Activated CD4-positive, alpha-beta T cell treated with anti-CD3 and anti-CD28 coated beads, Interleukin-2, amount 10 ng/mL, durations not matched to agents 7 days and 5 days (primary cell): ENCODE results near the gene SLC35F5. TPM values are rescaled to one million over a fixed set of nuclear protein-coding genes. Genes with fewer than 3 reads are reported as not detected.

Experiments
- CTCF ChIA-PET: fragments of 350-600 bp; sonication (Branson Sonifier 250); formaldehyde crosslinking; loops from one replicate; lab custom pipeline; 2021; ENCODE audit warnings: antibody characterized with exemption; lab: Charles Lee
- POLR2A ChIA-PET: fragments of 350-600 bp; sonication (Branson Sonifier 250); formaldehyde crosslinking; loops from one replicate; lab custom pipeline; 2021; ENCODE audit warnings: antibody characterized with exemption; lab: Charles Lee
- DNase-seq: peaks from one replicate; pipeline ENCODE4 v3.0.0-alpha.2; 2020
- H3K27ac Mint-ChIP-seq: one replicate; pipeline ENCODE4 v1.8.0; 2021; ENCODE audit warnings: mild to moderate bottlenecking, moderate library complexity, mixed read lengths
- H3K27me3 Mint-ChIP-seq: one replicate; pipeline ENCODE4 v1.8.0; 2021; ENCODE audit warnings: mixed read lengths
- H3K36me3 Mint-ChIP-seq: one replicate; pipeline ENCODE4 v1.8.0; 2021; ENCODE audit warnings: low read depth, mixed read lengths
- H3K4me1 Mint-ChIP-seq: one replicate; pipeline ENCODE4 v1.8.0; 2021; ENCODE audit warnings: mixed read lengths
- H3K4me3 Mint-ChIP-seq: one replicate; pipeline ENCODE4 v1.8.0; 2021; ENCODE audit warnings: mild to moderate bottlenecking, moderate library complexity, mixed read lengths
- H3K9me3 Mint-ChIP-seq: one replicate; pipeline ENCODE4 v1.8.0; 2021; ENCODE audit warnings: mixed read lengths
- total RNA-seq, 2 experiments: library from RNA; stranded (reverse); gene quantifications; one replicate each; pipeline ENCODE4 v1.2.3, GENCODE V29; 2021

Gene SLC35F5
- total RNA-seq, 2 experiments from 2014 or later = 15.0 to 18.0 TPM

GRCh38 chr2:113769555-113769954 lies 13.1 kb upstream of the SLC35F5 start:
- no peaks in the 10 kb centered on the region for H3K4me1 Mint-ChIP-seq
- no peaks in the 10 kb centered on the region for H3K36me3 Mint-ChIP-seq
- H3K4me3 Mint-ChIP-seq = no peak overlapping the region
- H3K27me3 Mint-ChIP-seq = no peaks in the 10 kb centered on the region
- ChIA-PET CTCF (interaction anchor here (0.6 to 1.4 kb wide), 5 partner anchors 8 to 96 kb away, joined by 3 to 5 read pairs (median 3); no protein-coding TSS in a partner anchor), POLR2A (no interaction called here)
- no peaks in the 10 kb centered on the region for H3K9me3 Mint-ChIP-seq
- H3K27ac Mint-ChIP-seq = no peak overlapping the region
- no peak for DNase-seq

- CTCF ChIA-PET = interaction anchor here (0.6 to 1.2 kb wide), 3 partner anchors 8 to 96 kb away, joined by 3 read pairs; no protein-coding TSS in a partner anchor
- H3K27me3 Mint-ChIP-seq = no peaks in the 10 kb centered on the region
- H3K4me3 Mint-ChIP-seq = no peak overlapping the region
- POLR2A ChIA-PET = no interaction called here
- no peak overlapping the region for H3K27ac Mint-ChIP-seq
- H3K4me1 Mint-ChIP-seq = no peaks in the 10 kb centered on the region
- no peak for DNase-seq
- H3K9me3 Mint-ChIP-seq = no peaks in the 10 kb centered on the region
- H3K36me3 Mint-ChIP-seq = no peaks in the 10 kb centered on the region
Measured at GRCh38 chr2:113768770-113769169, 12.3 kb upstream of the SLC35F5 start.

GRCh38 chr2:113767811-113768460 lies 11.5 kb upstream of the SLC35F5 start:
- H3K4me3 Mint-ChIP-seq = no peak overlapping the region
- no peak for DNase-seq
- no peak overlapping the region for H3K27ac Mint-ChIP-seq
- peaks cover 2% of the 10 kb centered on the region for H3K36me3 Mint-ChIP-seq
- CTCF ChIA-PET = no interaction called here
- peaks cover 2% of the 10 kb centered on the region for H3K9me3 Mint-ChIP-seq
- POLR2A ChIA-PET = no interaction called here
- H3K4me1 Mint-ChIP-seq = no peaks in the 10 kb centered on the region
- no peaks in the 10 kb centered on the region for H3K27me3 Mint-ChIP-seq

- no peak overlapping the region for H3K27ac Mint-ChIP-seq
- H3K36me3 Mint-ChIP-seq = peaks cover 2% of the 10 kb centered on the region
- H3K4me1 Mint-ChIP-seq = no peaks in the 10 kb centered on the region
- DNase-seq = no peak
- CTCF ChIA-PET = no interaction called here
- H3K27me3 Mint-ChIP-seq = no peaks in the 10 kb centered on the region
- POLR2A ChIA-PET = no interaction called here
- H3K4me3 Mint-ChIP-seq = no peak overlapping the region
- H3K9me3 Mint-ChIP-seq = peaks cover 2% of the 10 kb centered on the region
Measured at GRCh38 chr2:113765276-113765675, 8.8 kb upstream of the SLC35F5 start.

GRCh38 chr2:113762377-113763118 lies 6.1 kb upstream of the SLC35F5 start:
- Mint-ChIP-seq H3K4me3 (no peak overlapping the region), H3K9me3 (peaks cover 2% of the 10 kb centered on the region), H3K4me1 (peaks cover 7% of the 10 kb centered on the region), H3K27me3 (no peaks in the 10 kb centered on the region), H3K27ac (no peak overlapping the region), H3K36me3 (peaks cover 2% of the 10 kb centered on the region)
- ChIA-PET CTCF (interaction anchor here (1.1 kb wide), 1 partner anchor 218 kb away, joined by 4 read pairs; no protein-coding TSS in a partner anchor), POLR2A (no interaction called here)
- no peak for DNase-seq

GRCh38 chr2:113760400-113760799 lies 4.0 kb upstream of the SLC35F5 start:
- peaks cover 2% of the 10 kb centered on the region for H3K36me3 Mint-ChIP-seq
- ChIA-PET POLR2A (no interaction called here), CTCF (interaction anchor here (2.3 kb wide), 1 partner anchor 156 kb away, joined by 7 read pairs; no protein-coding TSS in a partner anchor)

GRCh38 chr2:113757138-113757657 lies 756 bp upstream of the SLC35F5 start:
- H3K27ac Mint-ChIP-seq = peak overlapping the region; percentile 99
- H3K4me1 Mint-ChIP-seq = peaks cover 28% of the 10 kb centered on the region
- H3K27me3 Mint-ChIP-seq = no peaks in the 10 kb centered on the region
- peak overlapping the region; percentile 87 for H3K4me3 Mint-ChIP-seq
- CTCF ChIA-PET = interaction anchor here (1.2 to 1.6 kb wide), 2 partner anchors 153 to 223 kb away, joined by 3 to 5 read pairs; no protein-coding TSS in a partner anchor
- no peak for DNase-seq
- H3K9me3 Mint-ChIP-seq = no peaks in the 10 kb centered on the region
- peaks cover 6% of the 10 kb centered on the region for H3K36me3 Mint-ChIP-seq
- POLR2A ChIA-PET = no interaction called here

More at GRCh38 chr2:113760400-113760799, 4.0 kb upstream of the SLC35F5 start:
- no peak overlapping the region for H3K27ac Mint-ChIP-seq
- no peaks in the 10 kb centered on the region for H3K27me3 Mint-ChIP-seq
- H3K4me3 Mint-ChIP-seq = no peak overlapping the region
- peaks cover 2% of the 10 kb centered on the region for H3K9me3 Mint-ChIP-seq
- H3K4me1 Mint-ChIP-seq = peaks cover 13% of the 10 kb centered on the region
- DNase-seq = no peak

- Mint-ChIP-seq H3K27me3 (no peaks in the 10 kb centered on the region), H3K36me3 (peaks cover 11% of the 10 kb centered on the region), H3K27ac (peak overlapping the region; percentile 99), H3K9me3 (no peaks in the 10 kb centered on the region), H3K4me1 (peaks cover 28% of the 10 kb centered on the region), H3K4me3 (peak overlapping the region; percentile 87)
- ChIA-PET POLR2A (interaction anchor here (0.6 kb wide), 1 partner anchor 123 kb away, joined by 3 read pairs; no protein-coding TSS in a partner anchor), CTCF (interaction anchor here (1.1 to 1.6 kb wide), 4 partner anchors 36 to 224 kb away, joined by 3 to 5 read pairs (median 4); no protein-coding TSS in a partner anchor)
- peak; percentile 43 for DNase-seq
Measured at GRCh38 chr2:113755835-113756354, 547 bp downstream of the SLC35F5 start.

- ChIA-PET POLR2A (interaction anchor here (0.6 kb wide), 1 partner anchor 124 kb away, joined by 3 read pairs; no protein-coding TSS in a partner anchor), CTCF (no interaction called here)
- Mint-ChIP-seq H3K9me3 (no peaks in the 10 kb centered on the region), H3K36me3 (peaks cover 18% of the 10 kb centered on the region), H3K27ac (peak overlapping the region; percentile 99), H3K4me1 (peaks cover 28% of the 10 kb centered on the region), H3K4me3 (peak overlapping the region; percentile 87), H3K27me3 (no peaks in the 10 kb centered on the region)
- DNase-seq = no peak
Measured at GRCh38 chr2:113755035-113755834, 1.2 kb downstream of the SLC35F5 start.

GRCh38 chr2:113754160-113754559 lies 2.3 kb downstream of the SLC35F5 start:
- H3K27ac Mint-ChIP-seq = no peak overlapping the region
- CTCF ChIA-PET = interaction anchor here (0.6 kb wide), 1 partner anchor 10 kb away, joined by 4 read pairs; no protein-coding TSS in a partner anchor
- H3K9me3 Mint-ChIP-seq = no peaks in the 10 kb centered on the region
- H3K36me3 Mint-ChIP-seq = peaks cover 21% of the 10 kb centered on the region
- H3K27me3 Mint-ChIP-seq = no peaks in the 10 kb centered on the region
- DNase-seq = no peak
- H3K4me1 Mint-ChIP-seq = peaks cover 28% of the 10 kb centered on the region
- H3K4me3 Mint-ChIP-seq = no peak overlapping the region
- POLR2A ChIA-PET = no interaction called here

- peaks cover 14% of the 10 kb centered on the region for H3K4me1 Mint-ChIP-seq
- no peaks in the 10 kb centered on the region for H3K27me3 Mint-ChIP-seq
- H3K4me3 Mint-ChIP-seq = no peak overlapping the region
- H3K9me3 Mint-ChIP-seq = no peaks in the 10 kb centered on the region
- H3K36me3 Mint-ChIP-seq = peaks cover 32% of the 10 kb centered on the region
- ChIA-PET POLR2A (no interaction called here), CTCF (no interaction called here)
- H3K27ac Mint-ChIP-seq = no peak overlapping the region
- no peak for DNase-seq
Measured at GRCh38 chr2:113750385-113750784, 6.1 kb downstream of the SLC35F5 start.

- ChIA-PET CTCF (interaction anchor here (0.6 to 1.7 kb wide), 2 partner anchors 15 to 137 kb away, joined by 3 to 4 read pairs; no protein-coding TSS in a partner anchor), POLR2A (no interaction called here)
Measured at GRCh38 chr2:113741091-113741490, 15.4 kb downstream of the SLC35F5 start.

More at GRCh38 chr2:113741091-113741490, 15.4 kb downstream of the SLC35F5 start:
- Mint-ChIP-seq H3K36me3 (peaks cover 32% of the 10 kb centered on the region), H3K27me3 (no peaks in the 10 kb centered on the region), H3K4me3 (no peak overlapping the region), H3K27ac (no peak overlapping the region), H3K9me3 (no peaks in the 10 kb centered on the region), H3K4me1 (no peaks in the 10 kb centered on the region)
- DNase-seq = no peak
